ENCODE results near the gene ARHGEF37.
"Not testable (repeated sequence)": the region's sequence is repeated elsewhere in the genome, so short reads cannot be mapped to it uniquely, and the experiment has no call there.

ARHGEF37 gene

GRCh38 chr5:149596712-149597111 lies 15.4 kb downstream of the ARHGEF37 start:
- Histone ChIP-seq H4K20me1 (ENCODE audit: insufficient read depth, low read length) (no peaks in the 10 kb centered on the region), H3K4me3 (ENCODE audit: low read length) (no peak overlapping the region), H3K79me2 (ENCODE audit: low read length) (no peaks in the 10 kb centered on the region), H3K9ac (ENCODE audit: low read length) (no peak overlapping the region), H2AFZ (ENCODE audit: low read depth, low read length) (no peak overlapping the region), H3K4me1 (ENCODE audit: low read length) (peaks cover 12% of the 10 kb centered on the region), H3K27me3 (ENCODE audit: low read depth, low read length) (no peaks in the 10 kb centered on the region; the same call in 1 of the 2 replicates), H3K9me3 (ENCODE audit: insufficient read depth, low read length) (no peaks in the 10 kb centered on the region), H3K36me3 (replicated peaks; ENCODE audit: low read depth, low read length) (no peaks in the 10 kb centered on the region), H3K27ac (ENCODE audit: low read length) (no peak overlapping the region), H3K4me2 (ENCODE audit: low read length) (no peak overlapping the region)
- TF ChIP-seq EZH2phosphoT487 (IDR thresholded peaks at IDR 0.05; ENCODE audit: low read depth) = no peak
- TF ChIP-seq CTCF (IDR thresholded peaks at IDR 0.05; ENCODE audit: low read depth, low read length) = no peak

- no peaks in the 10 kb centered on the region; the same call in 1 of the 2 replicates for H3K27me3 ChIP-seq (ENCODE audit: low read depth, low read length)
- H3K4me1 ChIP-seq (ENCODE audit: low read length) = peaks cover 12% of the 10 kb centered on the region
Observed at GRCh38 chr5:149597618-149598017, 16.3 kb downstream of the ARHGEF37 start.

GRCh38 chr5:149598234-149598633 lies 16.9 kb downstream of the ARHGEF37 start:
- H3K79me2 ChIP-seq (ENCODE audit: low read length); H4K20me1 ChIP-seq (ENCODE audit: insufficient read depth, low read length); H3K9me3 ChIP-seq (ENCODE audit: insufficient read depth, low read length); H3K36me3 ChIP-seq (replicated peaks; ENCODE audit: low read depth, low read length); H3K4me3 ChIP-seq (ENCODE audit: low read length); H3K4me2 ChIP-seq (ENCODE audit: low read length); H3K27ac ChIP-seq (ENCODE audit: low read length); H3K9ac ChIP-seq (ENCODE audit: low read length); H3K27me3 ChIP-seq (ENCODE audit: low read depth, low read length); H2AFZ ChIP-seq (ENCODE audit: low read depth, low read length): not testable (repeated sequence)
- peaks cover 12% of the 10 kb centered on the region for H3K4me1 ChIP-seq (ENCODE audit: low read length)

More at GRCh38 chr5:149597618-149598017, 16.3 kb downstream of the ARHGEF37 start:
- H3K79me2 ChIP-seq (ENCODE audit: low read length) = no peaks in the 10 kb centered on the region
- H3K9ac ChIP-seq (ENCODE audit: low read length) = no peak overlapping the region
- H3K4me2 ChIP-seq (ENCODE audit: low read length) = no peak overlapping the region
- H3K36me3 ChIP-seq (replicated peaks; ENCODE audit: low read depth, low read length) = no peaks in the 10 kb centered on the region
- H2AFZ ChIP-seq (ENCODE audit: low read depth, low read length) = no peak overlapping the region
- no peaks in the 10 kb centered on the region for H4K20me1 ChIP-seq (ENCODE audit: insufficient read depth, low read length)
- no peaks in the 10 kb centered on the region for H3K9me3 ChIP-seq (ENCODE audit: insufficient read depth, low read length)
- no peak overlapping the region for H3K27ac ChIP-seq (ENCODE audit: low read length)
- no peak overlapping the region for H3K4me3 ChIP-seq (ENCODE audit: low read length)
- TF ChIP-seq EZH2phosphoT487 (IDR thresholded peaks at IDR 0.05; ENCODE audit: low read depth) = no peak
- no peak for TF ChIP-seq CTCF (IDR thresholded peaks at IDR 0.05; ENCODE audit: low read depth, low read length)

- Histone ChIP-seq H3K4me3 (ENCODE audit: low read length) (no peak overlapping the region), H3K9ac (ENCODE audit: low read length) (no peak overlapping the region), H3K4me2 (ENCODE audit: low read length) (no peak overlapping the region), H4K20me1 (ENCODE audit: insufficient read depth, low read length) (no peaks in the 10 kb centered on the region), H3K79me2 (ENCODE audit: low read length) (no peaks in the 10 kb centered on the region), H3K4me1 (ENCODE audit: low read length) (peaks cover 12% of the 10 kb centered on the region), H3K27ac (ENCODE audit: low read length) (no peak overlapping the region), H3K9me3 (ENCODE audit: insufficient read depth, low read length) (no peaks in the 10 kb centered on the region), H2AFZ (ENCODE audit: low read depth, low read length) (no peak overlapping the region), H3K27me3 (ENCODE audit: low read depth, low read length) (no peaks in the 10 kb centered on the region), H3K36me3 (replicated peaks; ENCODE audit: low read depth, low read length) (no peaks in the 10 kb centered on the region)
- TF ChIP-seq EZH2phosphoT487 (IDR thresholded peaks at IDR 0.05; ENCODE audit: low read depth) = no peak
- TF ChIP-seq CTCF (IDR thresholded peaks at IDR 0.05; ENCODE audit: low read depth, low read length) = no peak
Observed at GRCh38 chr5:149598966-149599365, 17.7 kb downstream of the ARHGEF37 start.

GRCh38 chr5:149599375-149599774 lies 18.1 kb downstream of the ARHGEF37 start:
- H3K4me2 ChIP-seq (ENCODE audit: low read length) = no peak overlapping the region
- H3K27ac ChIP-seq (ENCODE audit: low read length) = no peak overlapping the region
- H3K36me3 ChIP-seq (replicated peaks; ENCODE audit: low read depth, low read length) = no peaks in the 10 kb centered on the region
- H3K4me1 ChIP-seq (ENCODE audit: low read length) = peaks cover 12% of the 10 kb centered on the region
- no peak overlapping the region for H2AFZ ChIP-seq (ENCODE audit: low read depth, low read length)
- H3K9ac ChIP-seq (ENCODE audit: low read length) = no peak overlapping the region
- no peaks in the 10 kb centered on the region for H3K9me3 ChIP-seq (ENCODE audit: insufficient read depth, low read length)
- H3K27me3 ChIP-seq (ENCODE audit: low read depth, low read length) = no peaks in the 10 kb centered on the region
- no peaks in the 10 kb centered on the region for H4K20me1 ChIP-seq (ENCODE audit: insufficient read depth, low read length)
- no peaks in the 10 kb centered on the region for H3K79me2 ChIP-seq (ENCODE audit: low read length)
- no peak overlapping the region for H3K4me3 ChIP-seq (ENCODE audit: low read length)
- TF ChIP-seq EZH2phosphoT487 (IDR thresholded peaks at IDR 0.05; ENCODE audit: low read depth) (no peak), CTCF (IDR thresholded peaks at IDR 0.05; ENCODE audit: low read depth, low read length) (no peak)
